HepG2 (cell line): Measurements from ENCODE around the gene KCNJ14.

Source experiments
- BHLHE40 ChIP-seq: IDR thresholded peaks from 2 replicates; pipeline ENCODE4 v1.6.1; 2011; ENCODE audit warnings: low read length, improper control_type of control experiment
- FOXM1 ChIP-seq: sonication (generic); formaldehyde crosslinking; IDR thresholded peaks from 2 replicates; pipeline ENCODE4 v1.5.0; 2020; ENCODE audit warnings: missing genetic modification reagents
- KDM1A ChIP-seq: IDR thresholded peaks from 2 replicates; pipeline ENCODE4 v1.6.1; 2016; ENCODE audit warnings: missing compliant biosample characterization
- POLR2AphosphoS2 ChIP-seq: IDR thresholded peaks from 2 replicates; pipeline ENCODE4 v1.6.1; 2011; ENCODE audit warnings: low read depth, low read length, improper control_type of control experiment
- PTBP1 ChIP-seq: fragments of 200-400 bp; formaldehyde crosslinking; IDR thresholded peaks from 2 replicates; pipeline ENCODE4 v1.6.1; 2018; ENCODE audit warnings: low read length, low read depth; ENCODE audit not compliant: poor library complexity, severe bottlenecking
- ZNF12 ChIP-seq: sonication (generic); formaldehyde crosslinking; IDR thresholded peaks from 2 replicates; pipeline ENCODE4 v1.5.0; 2020; ENCODE audit warnings: missing genetic modification reagents
- ZNF136 ChIP-seq: sonication (generic); formaldehyde crosslinking; IDR thresholded peaks from 2 replicates; pipeline ENCODE4 v1.8.1; 2022; ENCODE audit warnings: low read depth, mild to moderate bottlenecking, moderate library complexity, missing genetic modification reagents
- ZNF274 ChIP-seq: sonication (generic); formaldehyde crosslinking; IDR thresholded peaks from 2 replicates; pipeline ENCODE4 v1.5.1; 2020; ENCODE audit warnings: mild to moderate bottlenecking, missing genetic modification reagents
- ZNF34 ChIP-seq: sonication (generic); formaldehyde crosslinking; IDR thresholded peaks from 2 replicates; pipeline ENCODE4 v1.4.0; 2020; ENCODE audit warnings: mild to moderate bottlenecking, missing genetic modification reagents, borderline replicate concordance
- TF ChIP-seq, protein P1 (sequence below): sonication (generic); formaldehyde crosslinking; IDR thresholded peaks from 2 replicates; pipeline ENCODE4 v1.5.0; 2020; ENCODE audit warnings: mild to moderate bottlenecking, missing genetic modification reagents, moderate library complexity
- TF ChIP-seq, protein P2 (sequence below): sonication (generic); formaldehyde crosslinking; conservative IDR thresholded peaks from 2 replicates; pipeline ENCODE4 v1.8.0; 2022; ENCODE audit warnings: missing genetic modification reagents
- TF ChIP-seq, protein P3 (sequence below): sonication (generic); formaldehyde crosslinking; conservative IDR thresholded peaks from 2 replicates; pipeline ENCODE4 v1.8.0; 2022; ENCODE audit warnings: mild to moderate bottlenecking, moderate library complexity, missing genetic modification reagents
- TF ChIP-seq, protein P4 (sequence below): sonication (generic); formaldehyde crosslinking; IDR thresholded peaks from 2 replicates; pipeline ENCODE4 v1.4.0; 2020; ENCODE audit warnings: missing genetic modification reagents
- TF ChIP-seq, protein P5 (sequence below): sonication (generic); formaldehyde crosslinking; IDR thresholded peaks from 2 replicates; pipeline ENCODE4 v1.5.0; 2020; ENCODE audit warnings: missing genetic modification reagents

DNA sequence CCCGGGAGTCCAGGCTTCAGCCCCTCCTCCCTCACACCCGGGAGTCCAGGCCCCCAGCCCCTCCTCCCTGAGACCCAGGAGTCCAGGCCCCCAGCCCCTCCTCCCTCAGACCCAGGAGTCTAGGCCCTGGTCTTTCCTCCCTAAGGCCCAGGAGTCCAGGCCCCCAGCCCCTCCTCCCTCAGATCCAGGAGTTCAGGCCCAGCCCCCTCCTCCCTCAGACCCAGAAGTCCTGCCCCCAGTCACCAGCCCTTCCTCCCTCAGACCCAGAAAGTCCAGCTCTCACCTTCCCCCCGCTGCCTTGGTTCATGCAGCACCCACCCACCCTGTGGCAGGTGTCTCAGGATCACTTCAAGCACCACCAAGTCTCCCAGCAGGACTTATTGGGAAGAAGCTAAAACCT, 27.9 kb downstream of the KCNJ14 start:
- no peak for TF ChIP-seq PTBP1
- no peak for TF ChIP-seq KDM1A (CRISPR knock-in tag)
- TF ChIP-seq, protein P1, sequence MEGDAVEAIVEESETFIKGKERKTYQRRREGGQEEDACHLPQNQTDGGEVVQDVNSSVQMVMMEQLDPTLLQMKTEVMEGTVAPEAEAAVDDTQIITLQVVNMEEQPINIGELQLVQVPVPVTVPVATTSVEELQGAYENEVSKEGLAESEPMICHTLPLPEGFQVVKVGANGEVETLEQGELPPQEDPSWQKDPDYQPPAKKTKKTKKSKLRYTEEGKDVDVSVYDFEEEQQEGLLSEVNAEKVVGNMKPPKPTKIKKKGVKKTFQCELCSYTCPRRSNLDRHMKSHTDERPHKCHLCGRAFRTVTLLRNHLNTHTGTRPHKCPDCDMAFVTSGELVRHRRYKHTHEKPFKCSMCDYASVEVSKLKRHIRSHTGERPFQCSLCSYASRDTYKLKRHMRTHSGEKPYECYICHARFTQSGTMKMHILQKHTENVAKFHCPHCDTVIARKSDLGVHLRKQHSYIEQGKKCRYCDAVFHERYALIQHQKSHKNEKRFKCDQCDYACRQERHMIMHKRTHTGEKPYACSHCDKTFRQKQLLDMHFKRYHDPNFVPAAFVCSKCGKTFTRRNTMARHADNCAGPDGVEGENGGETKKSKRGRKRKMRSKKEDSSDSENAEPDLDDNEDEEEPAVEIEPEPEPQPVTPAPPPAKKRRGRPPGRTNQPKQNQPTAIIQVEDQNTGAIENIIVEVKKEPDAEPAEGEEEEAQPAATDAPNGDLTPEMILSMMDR = no peak
- no peak for TF ChIP-seq BHLHE40
- TF ChIP-seq, protein P2, sequence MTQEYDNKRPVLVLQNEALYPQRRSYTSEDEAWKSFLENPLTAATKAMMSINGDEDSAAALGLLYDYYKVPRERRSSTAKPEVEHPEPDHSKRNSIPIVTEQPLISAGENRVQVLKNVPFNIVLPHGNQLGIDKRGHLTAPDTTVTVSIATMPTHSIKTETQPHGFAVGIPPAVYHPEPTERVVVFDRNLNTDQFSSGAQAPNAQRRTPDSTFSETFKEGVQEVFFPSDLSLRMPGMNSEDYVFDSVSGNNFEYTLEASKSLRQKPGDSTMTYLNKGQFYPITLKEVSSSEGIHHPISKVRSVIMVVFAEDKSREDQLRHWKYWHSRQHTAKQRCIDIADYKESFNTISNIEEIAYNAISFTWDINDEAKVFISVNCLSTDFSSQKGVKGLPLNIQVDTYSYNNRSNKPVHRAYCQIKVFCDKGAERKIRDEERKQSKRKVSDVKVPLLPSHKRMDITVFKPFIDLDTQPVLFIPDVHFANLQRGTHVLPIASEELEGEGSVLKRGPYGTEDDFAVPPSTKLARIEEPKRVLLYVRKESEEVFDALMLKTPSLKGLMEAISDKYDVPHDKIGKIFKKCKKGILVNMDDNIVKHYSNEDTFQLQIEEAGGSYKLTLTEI (CRISPR knock-in tag) = no peak
- TF ChIP-seq POLR2AphosphoS2 = no peak
- TF ChIP-seq ZNF12 (CRISPR knock-in tag) = no peak
- TF ChIP-seq, protein P3, sequence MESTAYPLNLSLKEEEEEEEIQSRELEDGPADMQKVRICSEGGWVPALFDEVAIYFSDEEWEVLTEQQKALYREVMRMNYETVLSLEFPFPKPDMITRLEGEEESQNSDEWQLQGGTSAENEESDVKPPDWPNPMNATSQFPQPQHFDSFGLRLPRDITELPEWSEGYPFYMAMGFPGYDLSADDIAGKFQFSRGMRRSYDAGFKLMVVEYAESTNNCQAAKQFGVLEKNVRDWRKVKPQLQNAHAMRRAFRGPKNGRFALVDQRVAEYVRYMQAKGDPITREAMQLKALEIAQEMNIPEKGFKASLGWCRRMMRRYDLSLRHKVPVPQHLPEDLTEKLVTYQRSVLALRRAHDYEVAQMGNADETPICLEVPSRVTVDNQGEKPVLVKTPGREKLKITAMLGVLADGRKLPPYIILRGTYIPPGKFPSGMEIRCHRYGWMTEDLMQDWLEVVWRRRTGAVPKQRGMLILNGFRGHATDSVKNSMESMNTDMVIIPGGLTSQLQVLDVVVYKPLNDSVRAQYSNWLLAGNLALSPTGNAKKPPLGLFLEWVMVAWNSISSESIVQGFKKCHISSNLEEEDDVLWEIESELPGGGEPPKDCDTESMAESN (CRISPR knock-in tag) = no peak
- no peak for TF ChIP-seq FOXM1
- no peak for TF ChIP-seq ZNF274 (CRISPR knock-in tag)
- TF ChIP-seq, protein P4, sequence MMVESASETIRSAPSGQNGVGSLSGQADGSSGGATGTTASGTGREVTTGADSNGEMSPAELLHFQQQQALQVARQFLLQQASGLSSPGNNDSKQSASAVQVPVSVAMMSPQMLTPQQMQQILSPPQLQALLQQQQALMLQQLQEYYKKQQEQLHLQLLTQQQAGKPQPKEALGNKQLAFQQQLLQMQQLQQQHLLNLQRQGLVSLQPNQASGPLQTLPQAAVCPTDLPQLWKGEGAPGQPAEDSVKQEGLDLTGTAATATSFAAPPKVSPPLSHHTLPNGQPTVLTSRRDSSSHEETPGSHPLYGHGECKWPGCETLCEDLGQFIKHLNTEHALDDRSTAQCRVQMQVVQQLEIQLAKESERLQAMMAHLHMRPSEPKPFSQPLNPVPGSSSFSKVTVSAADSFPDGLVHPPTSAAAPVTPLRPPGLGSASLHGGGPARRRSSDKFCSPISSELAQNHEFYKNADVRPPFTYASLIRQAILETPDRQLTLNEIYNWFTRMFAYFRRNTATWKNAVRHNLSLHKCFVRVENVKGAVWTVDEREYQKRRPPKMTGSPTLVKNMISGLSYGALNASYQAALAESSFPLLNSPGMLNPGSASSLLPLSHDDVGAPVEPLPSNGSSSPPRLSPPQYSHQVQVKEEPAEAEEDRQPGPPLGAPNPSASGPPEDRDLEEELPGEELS (CRISPR knock-in tag) = no peak
- TF ChIP-seq, protein P5, sequence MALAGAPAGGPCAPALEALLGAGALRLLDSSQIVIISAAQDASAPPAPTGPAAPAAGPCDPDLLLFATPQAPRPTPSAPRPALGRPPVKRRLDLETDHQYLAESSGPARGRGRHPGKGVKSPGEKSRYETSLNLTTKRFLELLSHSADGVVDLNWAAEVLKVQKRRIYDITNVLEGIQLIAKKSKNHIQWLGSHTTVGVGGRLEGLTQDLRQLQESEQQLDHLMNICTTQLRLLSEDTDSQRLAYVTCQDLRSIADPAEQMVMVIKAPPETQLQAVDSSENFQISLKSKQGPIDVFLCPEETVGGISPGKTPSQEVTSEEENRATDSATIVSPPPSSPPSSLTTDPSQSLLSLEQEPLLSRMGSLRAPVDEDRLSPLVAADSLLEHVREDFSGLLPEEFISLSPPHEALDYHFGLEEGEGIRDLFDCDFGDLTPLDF = no peak
- no peak for TF ChIP-seq ZNF136
- TF ChIP-seq ZNF34 = no peak
